ENCODE measurements around the gene PRODH2.

PRODH2 gene

DNA sequence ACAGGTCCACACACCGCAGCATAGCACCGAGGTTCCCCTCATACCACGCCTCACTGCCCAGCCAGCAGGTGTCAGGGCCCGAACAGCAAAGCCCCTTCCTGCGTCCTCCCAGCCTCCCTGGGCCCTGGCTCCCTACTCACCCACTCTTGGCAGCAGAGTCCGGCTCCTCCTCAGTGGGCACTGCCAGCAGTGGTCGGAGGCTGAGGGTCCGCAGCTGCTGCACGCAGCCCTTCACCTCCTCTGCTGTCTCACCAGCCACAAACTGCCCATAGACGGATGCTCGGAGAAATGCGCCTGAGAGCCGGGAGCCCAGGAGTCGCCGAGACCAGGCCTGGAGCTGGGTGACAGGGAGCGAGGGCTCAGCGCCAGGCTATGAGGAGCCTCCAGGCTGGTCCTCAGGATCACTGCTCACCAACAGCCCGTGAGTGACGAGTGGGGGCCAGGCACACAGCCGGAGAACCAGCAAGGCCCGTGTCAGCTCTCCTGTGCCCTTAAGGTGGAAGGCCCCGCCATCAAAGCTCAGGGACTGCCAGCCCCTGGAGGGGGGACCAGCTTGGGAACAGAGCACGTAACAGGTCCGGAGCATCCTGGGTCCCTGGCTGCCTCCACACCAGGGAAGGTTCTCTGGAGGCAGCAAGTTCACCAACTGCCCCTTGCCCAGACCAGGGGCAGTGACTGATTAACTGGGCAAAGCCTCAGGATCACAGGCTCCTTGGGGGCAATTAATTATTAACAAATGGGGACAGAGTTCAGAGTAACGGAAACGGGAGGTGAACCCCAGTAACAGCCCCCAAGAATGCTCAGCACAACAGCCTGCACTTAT, at the start of gene PRODH2:
TSS of gene PRODH2 (minus strand) at position 626 of the 823 bp plus-strand sequence. CDS start at position 586, 40 bp downstream.
- DNase-seq, result no peak

GRCh38 chr19:35861640-35862160, 49.1 kb upstream of the PRODH2 start:
- DNase-seq, result no peak

DNA sequence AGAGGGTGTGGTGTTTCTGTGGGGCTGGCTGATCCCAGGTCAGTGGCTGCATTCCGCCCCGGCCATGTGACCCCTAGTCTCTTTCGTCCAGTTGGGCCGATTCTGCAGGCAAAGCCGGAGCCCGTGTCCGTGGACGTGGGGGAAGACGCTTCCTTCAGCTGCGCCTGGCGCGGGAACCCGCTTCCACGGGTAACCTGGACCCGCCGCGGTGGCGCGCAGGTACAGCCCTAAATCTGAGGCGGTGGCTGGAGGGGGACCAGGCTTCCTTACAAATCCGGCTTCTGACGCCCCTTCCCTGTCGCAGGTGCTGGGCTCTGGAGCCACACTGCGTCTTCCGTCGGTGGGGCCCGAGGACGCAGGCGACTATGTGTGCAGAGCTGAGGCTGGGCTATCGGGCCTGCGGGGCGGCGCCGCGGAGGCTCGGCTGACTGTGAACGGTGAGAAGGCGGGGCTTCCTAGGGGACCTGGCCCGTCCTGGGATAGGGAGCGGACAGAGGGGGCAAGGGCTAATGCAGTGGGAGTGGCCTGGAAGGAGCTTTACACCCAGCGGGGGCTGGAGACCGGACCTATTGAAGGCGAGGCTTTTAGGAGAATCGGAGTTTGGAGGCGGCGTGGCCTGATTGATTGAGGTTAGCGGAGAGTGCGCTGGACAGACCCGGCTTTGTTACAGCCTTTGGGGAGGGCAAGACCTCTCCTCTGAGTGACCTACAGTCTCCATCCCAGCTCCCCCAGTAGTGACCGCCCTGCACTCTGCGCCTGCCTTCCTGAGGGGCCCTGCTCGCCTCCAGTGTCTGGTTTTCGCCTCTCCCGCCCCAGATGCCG, 48.4 kb upstream of the PRODH2 start:
- no peak for DNase-seq

GRCh38 chr19:35860436-35860817, 47.8 kb upstream of the PRODH2 start:
- DNase-seq, result no peak

DNA sequence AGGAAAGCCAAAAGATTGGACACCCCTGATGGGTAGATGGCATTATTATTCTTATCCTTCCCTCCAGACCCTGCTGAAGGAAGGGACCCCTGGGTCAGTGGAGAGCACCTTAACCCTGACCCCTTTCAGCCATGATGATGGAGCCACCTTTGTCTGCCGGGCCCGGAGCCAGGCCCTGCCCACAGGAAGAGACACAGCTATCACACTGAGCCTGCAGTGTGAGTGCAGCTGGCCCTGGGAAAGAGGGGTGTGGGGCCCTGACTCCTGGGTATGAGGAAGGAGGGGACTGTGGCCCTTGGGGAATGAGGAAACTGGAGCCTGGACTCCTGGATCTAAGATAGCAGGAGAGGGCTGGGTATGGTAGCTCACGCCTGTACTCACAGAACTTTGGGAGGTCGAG, 46.8 kb upstream of the PRODH2 start:
- no peak for DNase-seq

- no peak for DNase-seq
Observed at GRCh38 chr19:35858311-35858710, 45.7 kb upstream of the PRODH2 start.

DNA sequence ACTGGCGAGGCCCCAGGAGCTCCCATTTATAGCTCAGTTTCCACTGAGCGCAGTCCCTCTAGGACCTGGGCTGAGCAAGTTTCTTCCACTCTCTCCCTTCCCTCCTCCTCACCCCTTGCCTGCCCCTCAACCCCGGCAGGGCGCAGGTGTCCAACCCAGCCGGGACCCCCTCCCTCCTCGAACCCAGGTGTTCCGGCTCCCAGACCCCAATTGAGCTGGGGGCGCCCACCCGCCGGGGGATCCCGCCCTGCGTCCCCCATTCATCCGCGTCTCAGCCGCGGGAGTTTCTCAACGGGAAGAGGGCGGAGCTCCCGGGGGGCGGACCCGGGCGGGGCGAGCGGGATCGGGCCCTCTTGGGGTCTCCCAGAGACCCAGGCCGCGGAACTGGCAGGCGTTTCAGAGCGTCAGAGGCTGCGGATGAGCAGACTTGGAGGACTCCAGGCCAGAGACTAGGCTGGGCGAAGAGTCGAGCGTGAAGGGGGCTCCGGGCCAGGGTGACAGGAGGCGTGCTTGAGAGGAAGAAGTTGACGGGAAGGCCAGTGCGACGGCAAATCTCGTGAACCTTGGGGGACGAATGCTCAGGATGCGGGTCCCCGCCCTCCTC, 44.0 kb upstream of the PRODH2 start, which contains the start of gene KIRREL2:
TSS of gene KIRREL2 (plus strand) at position 366 of the 604 bp plus-strand sequence. CDS start at position 575, 209 bp downstream.
- peak in 1 of 2 donors; percentile 20 for DNase-seq

DNA sequence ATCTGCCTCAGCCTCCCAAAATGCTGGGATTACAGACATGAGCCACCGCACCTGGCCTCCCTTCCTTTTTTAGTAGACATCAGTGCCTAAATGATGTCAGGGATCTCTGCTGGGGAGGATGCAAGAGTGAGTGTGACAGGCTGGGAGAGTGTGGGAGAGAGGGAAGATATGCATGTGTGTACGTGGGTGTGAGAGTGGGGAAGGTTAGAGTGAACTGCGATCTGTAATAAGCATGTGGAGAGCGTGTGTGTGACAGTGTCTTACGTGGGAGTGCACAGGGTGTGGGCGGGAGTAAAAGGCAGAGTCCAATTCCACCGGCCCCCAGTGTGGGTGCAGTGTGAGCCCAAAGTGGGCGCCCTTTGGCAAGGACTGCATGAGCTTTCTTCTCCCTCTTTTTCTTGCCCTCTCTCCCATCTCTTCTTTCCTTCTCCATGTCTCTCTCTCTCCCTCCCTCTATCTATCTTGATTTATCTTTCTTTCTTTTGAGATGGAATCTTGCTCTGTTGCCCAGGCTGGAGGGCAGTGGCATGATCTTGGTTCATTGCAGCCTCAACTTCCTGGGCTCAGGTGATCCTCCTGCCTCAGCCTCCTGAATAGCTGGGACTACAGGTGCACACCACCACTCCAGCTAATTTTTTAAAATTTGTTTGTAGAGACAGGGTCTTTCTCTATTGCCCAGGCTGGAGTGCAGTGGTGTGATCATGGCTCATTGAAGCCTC, 40.6 kb upstream of the PRODH2 start:
- DNase-seq, result no peak

DNA sequence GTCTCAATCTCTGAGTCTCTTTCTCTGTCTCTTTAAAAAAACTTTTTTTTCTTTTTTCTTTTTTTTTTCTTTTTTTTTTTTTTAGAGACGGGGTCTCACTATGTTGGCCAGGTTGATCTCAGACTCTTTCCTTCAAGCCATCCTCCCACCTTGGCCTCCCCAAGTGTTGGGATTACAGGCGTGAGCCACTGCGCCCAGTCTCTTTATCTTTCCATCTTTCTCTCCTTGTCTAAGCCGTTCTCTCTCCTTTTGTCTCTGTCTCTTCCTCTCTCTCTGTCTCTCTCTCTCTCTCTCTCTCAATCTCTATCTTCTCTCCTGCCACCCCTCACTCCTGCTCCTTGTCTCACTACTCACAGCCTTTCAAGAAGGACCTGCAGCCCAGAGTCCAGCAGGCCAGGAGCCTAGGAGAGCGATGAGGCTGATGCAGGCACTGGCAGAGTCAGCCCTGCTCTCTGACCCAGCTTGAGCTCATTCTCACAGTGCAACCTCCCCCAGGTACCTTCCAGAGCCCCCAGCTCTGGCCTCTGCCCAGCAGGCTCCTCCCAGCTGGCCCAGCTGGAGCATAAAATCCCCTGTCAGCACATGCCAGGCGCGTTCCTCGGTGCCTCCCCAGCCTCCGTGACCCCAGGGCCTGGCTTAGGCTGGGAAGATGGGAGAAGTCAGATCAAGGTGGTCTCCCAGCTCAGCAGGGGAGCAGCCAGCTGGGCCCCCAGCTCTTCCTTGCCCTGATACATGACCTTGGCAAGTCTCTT, 39.6 kb upstream of the PRODH2 start, which contains the start of gene NPHS1:
TSS of gene NPHS1 (minus strand) at position 476 of the 752 bp plus-strand sequence. CDS start 667 bp downstream, outside the sequence.
- DNase-seq, result no peak

GRCh38 chr19:35851213-35852028, 38.8 kb upstream of the PRODH2 start:
- DNase-seq, result no peak

GRCh38 chr19:35848919-35849505, 36.4 kb upstream of the PRODH2 start:
- no peak for DNase-seq

DNA sequence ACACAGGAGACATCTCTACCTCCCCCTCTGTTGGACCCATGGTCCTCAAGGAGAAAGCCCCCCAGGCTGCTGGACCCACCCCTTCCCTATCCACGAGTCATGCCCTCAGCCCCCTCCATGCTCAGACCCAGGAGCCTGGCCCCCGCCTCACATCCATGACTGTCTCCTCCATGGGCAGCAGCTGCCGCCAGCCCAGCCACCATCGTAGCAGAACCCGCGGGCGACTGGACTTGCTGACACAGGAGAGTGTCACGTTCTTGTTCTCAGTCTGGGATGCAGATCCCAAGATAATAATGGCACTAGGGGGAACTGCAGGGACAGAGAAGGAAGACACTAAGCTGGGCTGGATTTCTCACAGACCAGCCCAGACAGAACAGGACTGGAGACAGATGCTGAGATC, 35.8 kb upstream of the PRODH2 start:
- DNase-seq, result no peak

- no peak for DNase-seq
Observed at GRCh38 chr19:35847911-35848310, 35.3 kb upstream of the PRODH2 start.

GRCh38 chr19:35846038-35846668, 33.5 kb upstream of the PRODH2 start:
- DNase-seq, result no peak

DNA sequence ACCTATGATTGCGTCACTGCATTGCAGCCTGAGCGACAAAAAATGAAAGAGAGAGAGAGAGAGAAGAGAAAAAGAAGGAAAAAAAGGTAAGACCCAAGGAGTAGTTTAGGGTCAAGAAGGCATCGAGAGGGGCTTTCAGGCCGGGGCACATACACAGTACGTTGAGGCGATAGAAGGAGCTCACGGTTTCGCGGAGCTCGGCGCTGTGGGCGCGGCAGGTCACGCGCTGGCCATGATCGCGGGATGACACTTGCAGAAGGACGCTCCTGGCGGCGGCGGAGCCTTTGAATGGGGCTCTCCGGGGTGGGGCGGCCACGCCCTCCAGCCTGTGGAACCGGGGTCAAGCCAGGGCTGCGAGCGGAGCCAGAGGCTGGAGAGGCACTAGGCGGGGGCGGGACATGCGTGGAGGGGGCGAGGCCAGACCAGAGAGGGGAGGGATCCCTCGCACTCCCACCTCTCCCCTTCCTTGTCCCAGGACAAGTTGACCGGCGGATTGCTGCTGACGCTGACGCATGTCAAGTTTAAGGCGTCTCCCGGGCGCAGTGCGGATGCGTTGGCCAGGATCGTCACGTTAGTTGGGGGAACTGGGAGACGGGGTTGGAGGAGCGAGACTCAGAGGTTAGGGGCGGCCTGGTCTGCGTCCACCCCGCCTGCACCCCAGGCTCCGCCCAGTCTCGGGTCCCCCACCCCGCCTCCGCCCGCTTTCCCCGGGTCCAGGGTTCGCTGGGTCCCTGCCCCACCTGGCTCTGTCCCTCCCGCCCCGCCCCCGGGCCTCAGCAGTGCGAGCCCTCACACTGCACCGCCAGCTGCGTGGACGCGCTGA, 32.8 kb upstream of the PRODH2 start:
- DNase-seq, result no peak

DNA sequence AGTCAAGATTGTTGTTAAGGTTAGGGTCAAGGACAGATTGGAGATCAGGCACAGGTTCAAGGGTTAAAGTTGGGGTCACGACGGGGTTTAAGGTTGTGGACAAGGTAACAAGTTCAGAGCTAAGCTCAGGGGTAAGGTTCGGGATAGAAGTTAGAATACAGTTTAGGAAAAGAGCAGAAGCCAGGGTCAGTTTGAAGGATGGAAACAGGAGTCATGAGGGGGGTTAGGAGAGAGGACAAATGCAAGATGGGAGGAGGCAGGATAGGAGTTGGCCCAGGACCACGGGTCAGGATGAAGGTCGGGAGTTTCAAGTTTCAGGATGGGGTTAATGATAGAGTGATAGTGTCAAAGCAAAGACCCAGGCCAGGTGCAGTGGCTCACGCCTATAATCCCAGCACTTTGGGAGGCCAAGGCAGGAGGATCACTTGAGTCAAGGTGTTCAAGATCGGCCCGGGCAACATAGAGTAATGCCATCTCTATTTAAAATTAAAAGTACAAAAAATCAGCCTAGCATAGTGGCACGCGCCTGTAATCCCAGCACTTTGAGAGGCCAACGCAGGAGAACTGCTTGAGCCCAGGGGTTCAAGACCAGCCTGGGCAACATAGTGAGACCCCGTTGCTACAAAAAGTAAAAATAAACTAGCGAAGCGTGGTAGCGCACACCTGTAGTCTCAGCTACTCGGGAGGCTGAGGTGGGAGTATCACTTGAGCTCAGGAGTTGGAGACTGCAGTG, 32.0 kb upstream of the PRODH2 start:
- DNase-seq, result no peak

DNA sequence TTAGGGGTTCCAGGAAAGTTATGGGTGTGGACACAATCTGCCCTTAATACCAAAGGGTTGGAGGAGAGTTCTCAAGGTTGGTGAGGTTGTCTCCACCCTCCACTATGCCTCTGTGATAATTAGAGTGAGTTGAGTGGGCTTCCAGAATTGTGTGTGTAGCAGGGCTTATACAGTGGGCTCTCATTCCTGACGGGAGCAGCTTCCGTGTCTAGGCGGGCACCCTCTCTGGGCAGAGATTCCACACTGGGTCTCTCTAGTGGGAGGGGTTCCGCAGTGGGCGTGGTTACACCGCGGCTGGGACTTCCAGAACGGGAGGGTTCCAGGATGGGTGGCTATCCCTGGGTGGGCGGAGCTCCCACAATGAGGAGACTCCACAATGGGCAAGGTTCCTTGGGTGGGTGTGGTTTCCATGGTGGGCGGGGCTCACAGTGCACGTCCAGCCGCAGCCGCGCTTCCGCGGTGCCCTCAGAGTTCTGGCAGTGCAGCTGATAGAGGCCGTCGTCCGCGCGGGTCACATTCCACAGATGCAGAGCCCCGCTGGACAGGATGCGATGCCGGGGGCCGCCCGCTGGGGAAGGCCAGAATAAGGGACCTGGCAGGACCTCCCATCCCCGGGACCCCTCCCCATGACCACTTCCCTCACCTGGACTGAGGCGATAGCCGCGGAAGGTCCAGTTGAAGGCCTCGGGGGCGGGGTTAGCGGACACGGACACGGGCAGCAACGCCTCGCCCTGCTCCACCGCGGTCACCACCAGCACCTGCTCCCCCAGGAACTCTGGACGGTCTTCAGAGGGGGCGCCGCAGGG, 31.2 kb upstream of the PRODH2 start:
- no peak for DNase-seq
